HG03060 (cell line): ENCODE measurements around the gene CCDC175.

Experiments used
- ATAC-seq: cut with Tn5 transposase; IDR thresholded peaks from one replicate; pipeline ENCODE4 v1.9.1; 2021; ENCODE audit warnings: low read depth, moderate number of reproducible peaks; ENCODE audit not compliant: unreplicated experiment

The CCDC175 gene

GRCh38 chr14:59576332-59577294, at the start of gene CCDC175:
TSS of gene CCDC175 (minus strand) at chr14:59576812. CDS start at chr14:59576775, 37 bp downstream.
- ATAC-seq, result peak; percentile 84

- no peak for ATAC-seq
Observed at GRCh38 chr14:59622631-59623030, 46.0 kb upstream of the CCDC175 start.

GRCh38 chr14:59619061-59619460, 42.4 kb upstream of the CCDC175 start:
- ATAC-seq, result no peak

- no peak for ATAC-seq
Observed at GRCh38 chr14:59601056-59601455, 24.4 kb upstream of the CCDC175 start.

GRCh38 chr14:59600211-59600945, 23.8 kb upstream of the CCDC175 start:
- no peak for ATAC-seq

- no peak for ATAC-seq
Observed at GRCh38 chr14:59595071-59595470, 18.5 kb upstream of the CCDC175 start.

GRCh38 chr14:59591641-59592370, 15.2 kb upstream of the CCDC175 start:
- no peak for ATAC-seq

GRCh38 chr14:59588101-59588500, 11.5 kb upstream of the CCDC175 start:
- no peak for ATAC-seq

GRCh38 chr14:59585891-59586554, 9.4 kb upstream of the CCDC175 start:
- ATAC-seq, result no peak

- ATAC-seq, result no peak
Observed at GRCh38 chr14:59583755-59584154, 7.1 kb upstream of the CCDC175 start.

GRCh38 chr14:59582845-59583509, 6.4 kb upstream of the CCDC175 start:
- no peak for ATAC-seq

- no peak for ATAC-seq
Observed at GRCh38 chr14:59582161-59582560, 5.5 kb upstream of the CCDC175 start.

- no peak for ATAC-seq
Observed at GRCh38 chr14:59580911-59581310, 4.3 kb upstream of the CCDC175 start.

GRCh38 chr14:59570122-59570521, 6.5 kb downstream of the CCDC175 start:
- ATAC-seq, result no peak

GRCh38 chr14:59566725-59567124, 9.9 kb downstream of the CCDC175 start:
- ATAC-seq, result no peak

- no peak for ATAC-seq
Observed at GRCh38 chr14:59566296-59566695, 10.3 kb downstream of the CCDC175 start.

- no peak for ATAC-seq
Observed at GRCh38 chr14:59565087-59565486, 11.5 kb downstream of the CCDC175 start.

- ATAC-seq, result no peak
Observed at GRCh38 chr14:59564366-59564765, 12.2 kb downstream of the CCDC175 start.

GRCh38 chr14:59547310-59547709, 29.3 kb downstream of the CCDC175 start:
- ATAC-seq, result no peak

- ATAC-seq, result no peak
Observed at GRCh38 chr14:59543873-59544272, 32.7 kb downstream of the CCDC175 start.
